ENCODE measurements around the gene STAT4.
A peak's percentile ranks its signal among the peaks of the same experiment; 100 is the strongest.

The STAT4 gene

GRCh38 chr2:191115804-191116203 lies 35.0 kb downstream of the STAT4 start:
- Histone ChIP-seq H3K4me1 (ENCODE audit: low read length) (peaks cover 20% of the 10 kb centered on the region), H3K9me3 (replicated peaks; ENCODE audit: insufficient read depth, low read length) (no peaks in the 10 kb centered on the region), H3K27ac (ENCODE audit: low read length) (no peak overlapping the region), H4K20me1 (ENCODE audit: insufficient read depth, low read length) (no peaks in the 10 kb centered on the region), H3K36me3 (replicated peaks; ENCODE audit: insufficient read depth, low read length) (no peaks in the 10 kb centered on the region), H3K4me2 (ENCODE audit: low read depth, low read length) (no peak overlapping the region), H2AFZ (ENCODE audit: low read length) (no peak overlapping the region), H3K27me3 (replicated peaks; ENCODE audit: insufficient read depth, low read length) (no peaks in the 10 kb centered on the region), H3K9ac (ENCODE audit: low read length) (no peak overlapping the region), H3K9me2 (replicated peaks; ENCODE audit: insufficient read depth, low read length) (no peaks in the 10 kb centered on the region), H3K79me2 (ENCODE audit: low read length) (no peaks in the 10 kb centered on the region), H3F3A (ENCODE audit: insufficient read depth, low read length) (no peaks in the 10 kb centered on the region), H3K4me3 (ENCODE audit: low read length) (no peak overlapping the region)
- no peak for TF ChIP-seq EZH2 (optimal IDR thresholded peaks at IDR 0.05; ENCODE audit: low read depth, low read length)
- no peak for TF ChIP-seq EZH2phosphoT487 (IDR thresholded peaks at IDR 0.05; ENCODE audit: low read length)
- TF ChIP-seq CTCF (IDR thresholded peaks at IDR 0.05; ENCODE audit: low read length) = no peak
- DNase-seq = no peak

DNA sequence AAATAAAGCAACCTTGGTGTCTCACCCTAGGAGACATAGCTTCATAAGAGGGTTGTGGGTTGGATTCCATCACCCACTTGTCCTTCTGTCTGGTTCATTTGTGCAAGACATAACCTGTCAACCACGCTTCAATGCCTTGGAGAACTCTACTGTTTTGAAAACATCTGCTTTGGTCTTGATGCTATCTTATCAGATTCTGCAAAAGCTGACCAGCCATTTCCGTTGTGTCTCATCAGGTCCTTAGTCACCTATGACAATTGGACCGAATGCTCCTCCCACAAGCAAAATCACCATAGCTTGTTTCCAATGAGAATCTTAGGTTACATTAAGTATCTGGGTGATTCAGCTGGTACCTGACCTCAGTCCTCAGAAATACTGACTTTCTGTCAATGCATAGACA lies 35.4 kb downstream of the STAT4 start:
- no peaks in the 10 kb centered on the region for H3F3A ChIP-seq (ENCODE audit: insufficient read depth, low read length)
- no peaks in the 10 kb centered on the region for H3K27me3 ChIP-seq (replicated peaks; ENCODE audit: insufficient read depth, low read length)
- H4K20me1 ChIP-seq (ENCODE audit: insufficient read depth, low read length) = no peaks in the 10 kb centered on the region
- H3K79me2 ChIP-seq (ENCODE audit: low read length) = no peaks in the 10 kb centered on the region
- peaks cover 20% of the 10 kb centered on the region for H3K4me1 ChIP-seq (ENCODE audit: low read length)
- H3K36me3 ChIP-seq (replicated peaks; ENCODE audit: insufficient read depth, low read length) = no peaks in the 10 kb centered on the region
- H3K9me2 ChIP-seq (replicated peaks; ENCODE audit: insufficient read depth, low read length) = no peaks in the 10 kb centered on the region
- no peak overlapping the region for H3K4me2 ChIP-seq (ENCODE audit: low read depth, low read length)
- no peak for DNase-seq
- H3K4me3 ChIP-seq (ENCODE audit: low read length) = no peak overlapping the region
- H3K9me3 ChIP-seq (replicated peaks; ENCODE audit: insufficient read depth, low read length) = no peaks in the 10 kb centered on the region
- H3K9ac ChIP-seq (ENCODE audit: low read length) = no peak overlapping the region
- no peak overlapping the region for H3K27ac ChIP-seq (ENCODE audit: low read length)
- TF ChIP-seq EZH2 (optimal IDR thresholded peaks at IDR 0.05; ENCODE audit: low read depth, low read length) (no peak), EZH2phosphoT487 (IDR thresholded peaks at IDR 0.05; ENCODE audit: low read length) (no peak), CTCF (IDR thresholded peaks at IDR 0.05; ENCODE audit: low read length) (no peak)
- H2AFZ ChIP-seq (ENCODE audit: low read length) = no peak overlapping the region

- peak; percentile 64 for DNase-seq
- peak overlapping the region; percentile 16; the same call in 1 of the 2 replicates for H3K4me3 ChIP-seq (ENCODE audit: low read length)
- TF ChIP-seq CTCF (IDR thresholded peaks at IDR 0.05; ENCODE audit: low read length) (no peak), EZH2 (optimal IDR thresholded peaks at IDR 0.05; ENCODE audit: low read depth, low read length) (no peak), EZH2phosphoT487 (IDR thresholded peaks at IDR 0.05; ENCODE audit: low read length) (no peak)
- H3K9me3 ChIP-seq (replicated peaks; ENCODE audit: insufficient read depth, low read length) = no peaks in the 10 kb centered on the region
- H3K27ac ChIP-seq (ENCODE audit: low read length) = peak overlapping the region; percentile 24; the same call in 1 of the 2 replicates
- no peaks in the 10 kb centered on the region for H3F3A ChIP-seq (ENCODE audit: insufficient read depth, low read length)
- no peaks in the 10 kb centered on the region for H3K9me2 ChIP-seq (replicated peaks; ENCODE audit: insufficient read depth, low read length)
- no peaks in the 10 kb centered on the region for H4K20me1 ChIP-seq (ENCODE audit: insufficient read depth, low read length)
- no peaks in the 10 kb centered on the region for H3K36me3 ChIP-seq (replicated peaks; ENCODE audit: insufficient read depth, low read length)
- H3K9ac ChIP-seq (ENCODE audit: low read length) = no peak overlapping the region
- no peak overlapping the region for H2AFZ ChIP-seq (ENCODE audit: low read length)
- peak overlapping the region; percentile 43; the same call in 1 of the 2 replicates for H3K4me2 ChIP-seq (ENCODE audit: low read depth, low read length)
- H3K4me1 ChIP-seq (ENCODE audit: low read length) = peaks cover 20% of the 10 kb centered on the region
- H3K27me3 ChIP-seq (replicated peaks; ENCODE audit: insufficient read depth, low read length) = no peaks in the 10 kb centered on the region
- H3K79me2 ChIP-seq (ENCODE audit: low read length) = no peaks in the 10 kb centered on the region
Observed at GRCh38 chr2:191114403-191114886, 36.3 kb downstream of the STAT4 start.

Measured in MM.1S (cell line).